Measurements from ENCODE around the gene NCBP3.

DNA sequence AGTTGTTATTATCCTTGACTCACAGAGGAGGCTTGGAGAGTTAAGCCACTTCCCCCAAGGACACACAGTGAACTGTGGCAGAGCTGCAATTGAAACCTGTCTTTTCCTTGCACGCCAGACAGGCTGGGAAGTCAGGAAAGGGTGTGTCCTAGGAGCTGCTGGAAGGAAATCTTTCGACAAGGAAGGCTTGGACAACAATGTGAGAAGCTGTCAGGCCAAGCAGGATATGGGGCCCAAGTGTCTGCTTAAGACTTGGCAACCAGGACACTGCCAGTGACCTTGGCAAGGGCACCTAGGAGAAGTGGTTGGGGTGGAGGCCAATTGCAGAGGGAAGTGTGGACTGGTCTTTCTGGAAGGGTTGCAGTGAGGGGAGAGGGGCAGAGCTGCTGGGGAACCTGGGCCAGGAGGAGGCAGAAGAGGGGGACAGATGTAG lies 48.9 kb upstream of the NCBP3 start:
- TF ChIP-seq, protein P1, sequence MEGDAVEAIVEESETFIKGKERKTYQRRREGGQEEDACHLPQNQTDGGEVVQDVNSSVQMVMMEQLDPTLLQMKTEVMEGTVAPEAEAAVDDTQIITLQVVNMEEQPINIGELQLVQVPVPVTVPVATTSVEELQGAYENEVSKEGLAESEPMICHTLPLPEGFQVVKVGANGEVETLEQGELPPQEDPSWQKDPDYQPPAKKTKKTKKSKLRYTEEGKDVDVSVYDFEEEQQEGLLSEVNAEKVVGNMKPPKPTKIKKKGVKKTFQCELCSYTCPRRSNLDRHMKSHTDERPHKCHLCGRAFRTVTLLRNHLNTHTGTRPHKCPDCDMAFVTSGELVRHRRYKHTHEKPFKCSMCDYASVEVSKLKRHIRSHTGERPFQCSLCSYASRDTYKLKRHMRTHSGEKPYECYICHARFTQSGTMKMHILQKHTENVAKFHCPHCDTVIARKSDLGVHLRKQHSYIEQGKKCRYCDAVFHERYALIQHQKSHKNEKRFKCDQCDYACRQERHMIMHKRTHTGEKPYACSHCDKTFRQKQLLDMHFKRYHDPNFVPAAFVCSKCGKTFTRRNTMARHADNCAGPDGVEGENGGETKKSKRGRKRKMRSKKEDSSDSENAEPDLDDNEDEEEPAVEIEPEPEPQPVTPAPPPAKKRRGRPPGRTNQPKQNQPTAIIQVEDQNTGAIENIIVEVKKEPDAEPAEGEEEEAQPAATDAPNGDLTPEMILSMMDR (IDR thresholded peaks at IDR 0.05), result no peak
- TF ChIP-seq EP300 (IDR thresholded peaks at IDR 0.05), result peak in 1 of 2 donors; percentile 21

Measured in tibial nerve (tissue), 4 donors.